ENCODE results near the gene AXIN2.
A peak's percentile ranks its signal among the peaks of the same experiment; 100 is the strongest.

The AXIN2 gene

DNA sequence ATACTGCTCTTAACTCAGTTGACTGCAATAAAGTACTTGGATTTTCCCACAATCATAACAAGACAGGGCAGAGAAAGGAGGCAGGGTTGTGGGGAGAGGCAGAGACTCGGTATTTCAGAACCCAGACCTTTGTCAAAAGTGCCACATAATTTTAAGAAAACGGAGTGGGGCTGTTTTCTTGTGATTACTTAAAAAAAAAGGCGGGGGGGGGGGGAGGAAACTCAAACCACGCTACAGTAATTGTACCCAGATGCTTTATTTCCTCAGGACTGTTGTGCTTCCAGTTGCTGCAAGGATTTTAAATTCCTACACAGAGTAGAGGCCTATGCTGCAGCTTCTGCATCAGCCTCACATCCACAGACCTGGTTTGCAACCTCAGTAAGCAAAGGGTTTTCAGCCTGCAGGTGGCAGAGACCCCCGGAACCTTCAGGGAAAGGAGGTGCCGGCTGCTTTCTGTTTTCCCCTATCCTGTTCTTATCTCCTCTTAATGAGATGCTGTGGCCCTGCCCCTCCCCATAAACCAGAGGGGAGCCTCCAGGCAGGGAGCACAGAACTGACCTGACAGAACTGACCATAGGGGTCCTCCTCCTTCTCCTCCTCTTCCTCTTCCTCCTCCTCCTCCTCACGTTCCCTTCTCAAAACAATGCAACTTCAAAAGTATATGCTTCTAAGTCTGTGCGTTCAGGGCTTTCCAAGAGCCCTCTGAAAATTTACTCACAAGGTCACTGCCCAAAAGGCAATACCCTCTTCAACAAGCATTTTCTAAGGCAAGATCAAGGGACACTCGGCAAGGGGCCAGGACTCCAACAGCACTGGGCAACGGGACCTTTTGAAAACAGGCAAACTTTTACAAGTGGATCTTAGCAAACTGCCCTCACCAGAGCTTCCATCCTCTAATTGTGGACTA, 7.5 kb downstream of the AXIN2 start:
- no peak for DNase-seq

GRCh38 chr17:65553009-65553645, 8.3 kb downstream of the AXIN2 start:
- no peak for DNase-seq

DNA sequence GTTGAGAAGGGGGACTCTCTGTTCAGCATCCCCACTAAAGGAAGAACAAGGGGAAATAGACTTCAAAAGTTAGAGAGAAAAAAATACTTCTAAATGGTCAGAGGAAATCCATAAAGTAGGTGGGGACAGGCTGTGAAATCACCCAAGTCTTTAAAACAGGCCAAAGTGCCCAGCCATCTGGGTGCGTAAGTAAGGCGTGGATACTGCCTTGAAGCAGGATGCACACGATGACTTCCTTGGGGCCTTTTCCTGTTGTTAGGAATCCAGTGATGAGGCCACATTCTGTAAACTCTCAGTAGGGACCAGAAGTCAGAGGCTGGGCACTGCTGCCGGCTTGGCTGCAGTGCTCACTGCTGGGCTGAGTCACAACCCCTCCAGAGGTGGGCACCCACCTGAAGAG, 9.2 kb downstream of the AXIN2 start:
- DNase-seq: no peak

DNA sequence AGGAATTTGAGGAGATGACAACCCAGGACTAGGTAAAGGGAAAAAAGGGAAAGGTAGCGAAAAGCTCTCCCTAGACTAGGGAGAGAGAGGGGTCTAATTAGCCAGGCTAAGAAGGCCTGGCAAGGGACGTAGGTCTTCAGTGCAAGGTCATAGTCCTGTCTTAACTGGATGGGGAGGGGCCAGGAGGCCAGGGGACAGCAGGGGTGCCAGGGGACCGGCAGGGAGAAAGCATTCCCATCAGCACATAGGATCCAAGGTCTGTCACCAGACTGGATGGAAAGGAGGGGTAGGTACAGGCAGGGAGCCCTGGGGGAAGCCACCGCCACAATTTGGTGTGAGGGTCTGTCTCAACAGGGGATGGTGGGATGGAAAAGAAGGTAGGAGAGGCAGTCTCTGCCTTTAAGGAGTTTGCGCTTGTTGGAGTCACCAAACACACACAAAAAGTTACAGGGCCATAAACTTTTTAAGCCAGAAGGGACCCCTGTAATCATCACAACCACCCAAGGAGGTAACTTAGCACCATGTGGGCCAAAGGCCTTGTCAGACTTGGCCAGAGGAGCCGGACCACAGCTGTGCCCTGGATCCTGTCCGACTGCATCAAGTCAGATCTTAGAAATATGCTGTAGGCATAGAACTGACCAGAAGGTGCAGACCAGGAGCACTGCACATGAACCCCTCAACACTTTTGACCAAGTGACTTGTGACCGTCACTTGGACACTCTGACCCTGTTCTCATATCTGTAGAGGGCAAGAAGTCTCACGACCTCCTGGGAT, 10.0 kb downstream of the AXIN2 start:
- no peak for DNase-seq

DNA sequence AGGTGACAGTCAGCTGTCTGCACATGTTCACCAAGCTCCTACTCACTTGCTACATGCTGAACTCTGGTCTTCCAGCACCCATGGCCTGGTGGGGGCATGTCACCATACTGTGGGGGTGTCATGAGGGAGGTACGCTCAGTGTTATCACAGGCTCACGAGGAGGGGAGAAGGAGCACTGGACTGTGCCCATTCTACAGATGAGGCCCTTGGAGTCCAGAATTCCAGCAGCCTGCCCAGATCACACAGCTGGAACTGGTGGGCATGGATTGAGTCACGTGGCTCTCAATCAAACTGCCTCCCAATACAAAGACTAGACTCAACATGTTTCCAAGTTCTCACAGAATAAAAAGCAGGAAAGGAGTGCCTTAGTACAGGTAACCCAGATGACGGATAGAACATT, 10.7 kb downstream of the AXIN2 start:
- no peak for DNase-seq

GRCh38 chr17:65550075-65550662, 11.3 kb downstream of the AXIN2 start:
- no peak for DNase-seq

DNA sequence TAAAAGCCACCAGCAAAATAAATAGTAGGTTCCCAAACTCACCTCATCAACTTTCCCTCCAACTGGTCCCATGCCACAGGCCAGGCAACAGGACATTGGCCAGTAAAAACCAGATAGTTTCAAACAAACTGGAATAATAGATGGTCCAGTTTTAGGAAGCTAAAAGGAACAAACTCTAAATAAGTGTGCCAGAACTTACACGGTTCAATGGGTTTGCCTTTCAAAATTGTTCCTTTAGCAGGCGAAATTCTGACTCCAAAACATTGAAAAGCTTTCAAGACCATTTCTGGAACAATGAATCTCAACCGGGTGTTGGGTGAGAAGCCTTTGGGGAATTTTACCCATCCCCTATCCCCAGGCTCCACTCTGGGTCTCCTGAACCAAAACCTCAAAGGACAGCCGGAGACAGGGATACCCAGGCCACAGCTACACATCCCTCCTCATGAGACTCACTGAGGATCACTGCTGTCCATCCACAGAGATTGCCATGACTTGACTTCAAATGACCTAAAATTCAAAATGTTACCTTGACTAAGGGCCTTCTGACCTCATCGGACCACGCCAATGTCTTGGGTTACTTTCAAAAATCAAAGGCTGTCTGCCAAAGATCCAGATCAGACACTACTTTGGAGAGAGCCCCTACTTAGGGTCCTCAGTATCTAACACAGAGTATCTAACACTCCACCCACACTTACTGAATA, 13.0 kb downstream of the AXIN2 start:
- DNase-seq: no peak

DNA sequence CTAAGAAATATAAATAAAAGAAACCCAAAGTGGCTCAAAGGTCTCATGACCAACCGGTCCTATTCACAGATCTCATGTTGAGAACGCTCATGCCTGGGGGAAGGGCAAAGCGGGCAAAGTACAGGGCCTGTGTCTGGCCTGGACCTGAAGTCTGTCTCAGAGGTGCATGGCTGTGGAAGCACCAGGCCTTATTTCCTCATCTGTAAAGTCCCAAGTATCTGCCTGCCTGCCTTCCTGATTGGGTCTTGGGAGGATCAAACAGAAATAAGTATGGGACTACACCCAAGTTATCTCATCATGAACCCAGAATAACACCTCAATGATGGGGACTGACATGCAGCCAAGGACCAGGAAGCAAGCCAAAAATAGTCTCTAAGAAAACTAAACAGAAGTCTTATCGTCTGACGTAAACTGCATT, 14.2 kb downstream of the AXIN2 start:
- DNase-seq: no peak

DNA sequence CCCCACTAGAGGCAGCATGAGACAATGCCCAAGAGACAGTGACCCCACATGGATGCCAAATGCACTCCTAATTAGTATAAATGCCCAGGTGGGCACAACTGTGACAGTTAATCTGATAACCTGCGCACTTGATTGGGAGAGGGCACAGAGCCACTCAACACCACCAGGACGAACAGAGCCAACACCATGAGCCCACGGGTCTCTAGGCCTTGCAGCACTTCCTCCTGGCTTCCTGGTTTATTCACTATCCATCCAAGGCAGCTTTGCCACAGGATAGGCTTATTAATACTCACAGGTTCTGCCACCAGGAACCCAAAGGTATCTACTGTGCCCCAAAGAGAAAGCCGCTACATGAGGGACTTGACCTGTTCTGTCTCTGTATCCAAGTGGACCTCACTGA, 14.9 kb downstream of the AXIN2 start:
- no peak for DNase-seq

DNA sequence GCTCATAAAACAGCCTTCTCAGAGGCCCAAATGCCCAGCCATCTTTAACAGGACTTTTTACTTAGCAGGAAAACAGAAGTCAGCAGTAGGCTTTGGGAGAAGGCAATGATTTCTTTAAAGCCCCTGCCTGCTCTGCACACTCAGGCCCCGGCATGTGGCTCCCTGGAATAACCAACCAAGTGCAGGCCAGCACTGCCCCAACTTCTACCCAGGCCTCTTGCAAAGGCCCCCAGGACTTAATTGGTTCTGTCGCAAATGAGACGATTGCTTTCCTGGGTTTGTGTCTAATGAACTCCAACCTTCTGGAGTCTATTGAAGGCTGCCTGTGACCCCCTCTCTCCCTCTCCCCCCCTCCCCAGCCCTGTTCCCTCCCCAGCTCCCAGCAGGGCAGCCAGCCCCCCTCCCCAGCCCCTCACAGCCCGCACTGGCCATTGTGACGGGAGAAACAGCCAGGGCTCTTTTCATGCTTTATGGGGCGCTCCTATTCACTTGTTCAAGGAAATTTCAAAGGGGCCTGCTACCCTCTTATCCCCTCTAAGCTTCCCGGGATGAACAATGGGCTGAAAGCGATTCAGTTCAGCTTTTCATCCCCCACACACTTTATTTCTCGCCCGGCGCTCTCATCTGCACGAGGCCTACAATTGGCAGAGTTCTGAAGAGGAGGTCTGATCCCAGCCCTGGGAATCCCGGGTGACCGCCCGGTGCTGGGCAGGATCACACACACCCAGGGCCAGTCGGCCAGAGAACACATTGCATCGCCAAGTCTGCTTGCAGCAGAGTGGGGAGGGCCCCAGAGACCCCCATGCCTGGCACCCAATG, 15.5 kb downstream of the AXIN2 start:
- DNase-seq: no peak

DNA sequence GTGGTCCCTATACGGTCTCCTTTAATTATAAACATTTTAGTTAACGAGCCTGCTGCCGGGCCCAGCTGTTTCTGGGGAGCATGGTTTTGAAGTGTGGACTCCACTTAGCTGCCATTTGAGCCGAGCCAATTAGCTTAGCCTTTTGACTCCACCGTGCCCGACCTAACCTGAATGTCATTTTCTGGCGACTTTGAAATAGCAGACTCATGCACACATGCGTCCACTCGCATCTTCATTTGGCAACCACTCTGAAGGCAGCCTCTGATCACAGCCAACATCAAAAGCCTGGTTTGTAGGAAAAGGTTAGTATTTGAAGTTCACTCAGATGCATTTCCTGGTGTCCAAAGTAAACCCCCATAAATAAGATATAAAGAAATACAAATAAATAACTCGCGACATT, 16.8 kb downstream of the AXIN2 start:
- no peak for DNase-seq

- no peak for DNase-seq
These were observed 18.8 kb downstream of the AXIN2 start for GRCh38 chr17:65542610-65543009.

GRCh38 chr17:65542067-65542466, 19.4 kb downstream of the AXIN2 start:
- DNase-seq: no peak

- DNase-seq: no peak
These were observed 20.0 kb downstream of the AXIN2 start for GRCh38 chr17:65541453-65541852.

DNA sequence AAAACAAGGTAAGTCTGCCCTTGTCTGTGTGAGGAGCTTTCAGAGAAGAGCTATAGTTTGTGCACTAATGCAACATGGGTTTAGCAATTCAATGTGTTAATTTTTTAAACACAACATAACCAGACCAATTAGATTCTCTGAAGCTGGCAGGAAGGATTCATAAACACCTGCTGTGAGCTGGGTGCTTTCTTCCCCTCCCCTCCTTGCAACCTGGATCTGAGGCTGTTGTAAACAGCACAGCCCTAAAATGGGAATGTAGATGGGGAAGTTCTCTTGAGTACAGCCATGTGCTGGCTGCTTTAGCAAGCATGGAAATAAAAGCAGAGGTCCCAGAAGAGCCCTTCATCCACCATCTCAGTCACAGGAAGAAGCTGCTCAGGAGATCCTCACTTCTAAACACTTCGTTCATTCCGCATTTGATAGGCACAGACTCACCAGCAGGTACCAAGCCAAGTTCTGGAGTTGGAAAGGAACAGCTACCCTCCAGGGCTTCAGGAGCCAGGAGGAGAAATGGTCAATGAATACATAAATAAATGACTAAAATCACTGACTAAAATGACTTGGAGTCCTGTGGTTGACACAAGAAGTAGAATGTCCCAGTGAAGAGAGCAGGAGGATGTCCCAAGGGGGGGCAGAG, 21.7 kb downstream of the AXIN2 start:
- DNase-seq: no peak

DNA sequence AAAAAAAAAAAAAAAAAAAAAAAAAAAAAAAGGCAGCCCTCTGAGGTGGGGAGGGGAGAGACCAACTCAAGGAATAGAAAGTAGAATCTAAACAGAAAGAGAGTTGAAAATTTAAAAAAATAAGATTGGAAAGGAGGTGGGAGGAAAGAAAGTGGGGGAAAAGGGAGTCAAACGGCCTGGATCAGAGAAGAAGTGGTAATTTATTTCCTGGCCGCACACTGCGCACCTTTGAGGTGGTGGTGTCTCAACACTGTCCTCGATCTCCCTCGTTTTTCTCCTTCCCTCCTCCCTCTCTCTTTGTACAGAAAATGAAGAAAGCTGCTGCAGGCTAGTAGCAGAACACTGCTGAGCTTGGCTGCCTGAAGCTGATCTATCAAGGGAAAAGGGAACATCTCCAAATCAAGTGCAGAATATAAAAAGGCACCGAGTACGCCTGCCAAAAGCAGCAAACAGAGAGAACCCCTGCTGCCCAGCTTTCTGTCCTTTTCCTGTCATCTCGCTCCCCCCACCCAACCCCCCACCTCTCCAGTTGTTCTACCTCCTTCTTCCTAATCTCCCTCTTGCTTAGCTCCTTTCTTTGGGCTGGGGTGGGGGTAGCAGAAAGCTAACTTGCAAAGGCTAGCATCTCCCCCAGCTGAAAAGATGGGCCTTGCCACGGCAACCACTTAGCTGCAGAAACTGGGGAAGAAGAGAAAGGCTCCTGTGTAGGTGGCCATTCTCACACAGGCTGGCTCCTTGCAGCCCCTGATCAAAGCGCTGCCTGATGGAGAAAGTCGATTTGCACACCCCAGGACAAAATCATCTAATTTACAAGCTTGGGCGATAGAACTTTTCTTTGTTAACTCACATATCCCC, 22.5 kb downstream of the AXIN2 start:
- no peak for DNase-seq

GRCh38 chr17:65537845-65538674, 23.4 kb downstream of the AXIN2 start:
- DNase-seq: peak; percentile 61

GRCh38 chr17:65537343-65537844, 24.1 kb downstream of the AXIN2 start:
- DNase-seq: no peak

Data from CD4-positive, alpha-beta T cell treated with Interleukin-17A for 1 hour (primary cell).